Upper lobe of left lung (tissue), 6 donors: ENCODE measurements around the gene HSP90AB1. TPM values are rescaled to one million over a fixed set of nuclear protein-coding genes. Genes with fewer than 3 reads are reported as not detected.

Experiments
- ATAC-seq, 2 donors: fragments of 200-7000 bp; cut with Tn5 transposase; one replicate each; pipeline ENCODE4 v1.9.1; 2022; ENCODE audit warnings: mild to moderate bottlenecking in 2 of 2, moderate library complexity in 2 of 2; ENCODE audit not compliant: low FRiP score in 2 of 2
- DNase-seq, 2 donors: peaks; one replicate each; pipeline ENCODE4 v3.0.0-alpha.2; 2019 to 2020
- H3K27ac ChIP-seq, 4 donors: fragments of 200-600 bp; sonication (generic); one replicate each; pipeline ENCODE4 v1.5.1; 2016 to 2019
- H3K27me3 ChIP-seq, 4 donors: fragments of 200-600 bp; sonication (generic); one replicate each; pipeline ENCODE4 v1.5.1; 2017 to 2019
- H3K36me3 ChIP-seq, 4 donors: fragments of 200-600 bp; sonication (generic); one replicate each; pipeline ENCODE4 v1.5.1; 2016 to 2019
- H3K4me1 ChIP-seq, 4 donors: fragments of 200-600 bp; sonication (generic); one replicate each; pipeline ENCODE4 v1.5.1; 2018 to 2019
- H3K4me3 ChIP-seq, 4 donors: fragments of 200-600 bp; sonication (generic); one replicate each; pipeline ENCODE4 v1.5.1; 2017 to 2019; ENCODE audit warnings: mild to moderate bottlenecking in 2 of 4, moderate library complexity in 1 of 4
- H3K9me3 ChIP-seq, 4 donors: fragments of 200-600 bp; sonication (generic); one replicate each; pipeline ENCODE4 v1.5.1; 2018 to 2019
- EP300 ChIP-seq, 4 donors: sonication (generic); formaldehyde crosslinking; IDR thresholded peaks; one replicate each; pipeline ENCODE4 v1.5.1; 2017; ENCODE audit warnings: antibody characterized with exemption in 4 of 4, control low read depth in 2 of 4
- POLR2A ChIP-seq, 4 donors: fragments of 450-650 bp; IDR thresholded peaks; one replicate each; pipeline ENCODE4 v1.5.1; 2016 to 2017; ENCODE audit warnings: antibody characterized with exemption in 4 of 4, mild to moderate bottlenecking in 2 of 4
- POLR2AphosphoS5 ChIP-seq, 2 donors: sonication (generic); formaldehyde crosslinking; IDR thresholded peaks; one replicate each; pipeline ENCODE4 v1.5.1; 2017; ENCODE audit warnings: antibody characterized with exemption in 2 of 2
- WGBS, 2 donors: methylation state at CpG; one replicate each; pipeline ENCODE4 v1.1.5; 2017 to 2018; 5-methylcytosine and 5-hydroxymethylcytosine counted together
- total RNA-seq, 6 donors: library from RNA; depleted of rRNA in 4 of 6; stranded (reverse); fragments of >200 nt in 4 of 6; gene quantifications; one replicate each; pipeline versions ENCODE4 v1.1.0 to v1.2.1, GENCODE V29; 2016 to 2021
- TF ChIP-seq, protein P1 (sequence below), 6 experiments: fragments of 450-650 bp in 4 of 6; fragments of 200-600 bp in 2 of 6; sonication (generic) in 2 of 6; IDR thresholded peaks; one replicate each; pipeline ENCODE4 v1.5.1; 2016 to 2019; ENCODE audit warnings: antibody characterized with exemption in 6 of 6
- donor health status: DM: no; HTN: no; CAD: no; lungs with moderate emphysema.
- donor health status: DM: no; HTN: yes; CAD: no; lungs with severe emphysema.

HSP90AB1 gene
- 100 to 1,000 TPM; 175 to 656 (median 471) TPM for total RNA-seq

DNA sequence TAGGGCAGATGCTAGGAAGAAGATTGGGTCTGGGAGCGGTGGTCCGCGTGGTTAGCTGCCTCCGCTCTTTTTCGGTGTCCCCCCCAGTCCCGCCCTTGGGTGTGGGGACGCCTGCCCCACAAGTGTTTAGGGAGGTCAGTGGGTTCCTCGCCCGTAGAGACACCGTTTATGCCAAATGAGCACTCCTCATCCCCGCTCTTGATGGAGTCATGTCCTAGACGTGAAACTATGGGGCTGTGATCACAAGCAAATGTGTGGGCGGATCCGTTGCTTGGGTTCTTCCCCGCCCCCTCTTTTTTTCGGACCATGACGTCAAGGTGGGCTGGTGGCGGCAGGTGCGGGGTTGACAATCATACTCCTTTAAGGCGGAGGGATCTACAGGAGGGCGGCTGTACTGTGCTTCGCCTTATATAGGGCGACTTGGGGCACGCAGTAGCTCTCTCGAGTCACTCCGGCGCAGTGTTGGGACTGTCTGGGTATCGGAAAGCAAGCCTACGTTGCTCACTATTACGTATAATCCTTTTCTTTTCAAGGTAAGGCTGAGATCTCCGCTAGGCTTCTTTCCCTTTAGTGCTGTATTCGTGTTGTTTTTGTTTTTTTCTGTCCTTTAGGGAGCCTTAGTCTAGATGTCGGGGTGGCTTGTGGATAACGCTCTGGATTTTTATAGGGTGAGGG is at the start of gene HSP90AB1:
TSS of gene HSP90AB1 (plus strand) at position 439 of the 675 bp plus-strand sequence. CDS start 1,529 bp downstream, outside the sequence.
- TF ChIP-seq POLR2A (IDR thresholded peaks at IDR 0.05) (peak; percentile 95 to 99 (median 96)), POLR2AphosphoS5 (IDR thresholded peaks at IDR 0.05) (peak; percentile 99 to 100), EP300 (IDR thresholded peaks at IDR 0.05) (peak in 1 of 4 donors; percentile 88)
- TF ChIP-seq, protein P1, sequence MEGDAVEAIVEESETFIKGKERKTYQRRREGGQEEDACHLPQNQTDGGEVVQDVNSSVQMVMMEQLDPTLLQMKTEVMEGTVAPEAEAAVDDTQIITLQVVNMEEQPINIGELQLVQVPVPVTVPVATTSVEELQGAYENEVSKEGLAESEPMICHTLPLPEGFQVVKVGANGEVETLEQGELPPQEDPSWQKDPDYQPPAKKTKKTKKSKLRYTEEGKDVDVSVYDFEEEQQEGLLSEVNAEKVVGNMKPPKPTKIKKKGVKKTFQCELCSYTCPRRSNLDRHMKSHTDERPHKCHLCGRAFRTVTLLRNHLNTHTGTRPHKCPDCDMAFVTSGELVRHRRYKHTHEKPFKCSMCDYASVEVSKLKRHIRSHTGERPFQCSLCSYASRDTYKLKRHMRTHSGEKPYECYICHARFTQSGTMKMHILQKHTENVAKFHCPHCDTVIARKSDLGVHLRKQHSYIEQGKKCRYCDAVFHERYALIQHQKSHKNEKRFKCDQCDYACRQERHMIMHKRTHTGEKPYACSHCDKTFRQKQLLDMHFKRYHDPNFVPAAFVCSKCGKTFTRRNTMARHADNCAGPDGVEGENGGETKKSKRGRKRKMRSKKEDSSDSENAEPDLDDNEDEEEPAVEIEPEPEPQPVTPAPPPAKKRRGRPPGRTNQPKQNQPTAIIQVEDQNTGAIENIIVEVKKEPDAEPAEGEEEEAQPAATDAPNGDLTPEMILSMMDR (IDR thresholded peaks at IDR 0.05), result no peak
- H3K4me3 ChIP-seq, result peak within 1 kb of the TSS; percentile 79 to 98 (median 87)
- peaks cover 15 to 28% (median 23%) of the 10 kb centered on the region in 4 donors for H3K4me1 ChIP-seq
- peaks cover 25 to 33% (median 30%) of the 10 kb centered on the region in 4 donors for H3K36me3 ChIP-seq
- H3K27ac ChIP-seq, result peak within 1 kb of the TSS; percentile 88 to 99 (median 94)
- no peaks in the 10 kb centered on the region for H3K27me3 ChIP-seq
- WGBS, 2 donors, result 0 to 1% methylated on average over 23 to 34 of the region's 34 CpGs
- DNase-seq, result peak; percentile 72 to 96
- H3K9me3 ChIP-seq, result no peaks in the 10 kb centered on the region
- peak; percentile 95 to 96 for ATAC-seq

DNA sequence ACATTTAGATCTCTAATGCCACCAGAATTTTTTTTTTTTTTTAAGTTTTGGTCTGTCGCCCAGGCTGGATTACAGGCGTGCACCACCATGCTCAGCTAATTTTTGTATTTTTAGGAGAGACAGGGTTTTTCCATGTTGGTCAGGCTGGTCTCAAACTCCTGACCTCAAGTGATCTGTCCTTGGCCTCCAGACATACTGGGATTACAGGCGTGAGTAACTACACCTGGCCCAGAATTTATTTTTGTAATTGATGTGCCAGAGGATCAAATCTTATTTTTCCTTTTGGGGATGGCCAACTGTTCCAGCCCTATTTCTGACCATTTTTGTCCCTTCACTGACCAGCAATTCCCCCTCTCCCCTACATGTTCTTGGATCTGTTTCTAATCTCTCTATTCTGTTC is 48.2 kb upstream of the HSP90AB1 start:
- DNase-seq, result no peak
- WGBS, 2 donors, result 87 to 91% methylated on average over 3 of the region's 3 CpGs

DNA sequence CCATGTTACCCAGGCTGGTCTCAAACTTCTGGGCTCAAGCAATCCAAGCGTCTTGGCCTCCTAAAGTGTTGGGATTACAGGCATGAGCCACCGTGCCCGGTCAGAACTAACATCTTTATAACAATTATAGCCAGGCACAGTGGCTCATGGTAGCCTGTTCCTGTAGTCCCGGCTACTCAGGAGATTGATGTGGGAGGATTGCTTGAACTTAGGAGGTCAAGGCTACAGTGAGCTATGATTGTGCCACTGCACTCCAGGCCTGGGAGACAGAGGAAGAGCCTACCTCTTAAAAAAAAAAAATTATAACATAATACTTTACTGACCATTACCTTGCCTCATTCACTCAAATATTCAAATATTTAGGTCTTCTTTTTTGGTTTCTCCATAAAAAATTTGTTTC is 47.0 kb upstream of the HSP90AB1 start:
- ATAC-seq, result no peak
- H3K27me3 ChIP-seq, result no peaks in the 10 kb centered on the region
- no peaks in the 10 kb centered on the region for H3K36me3 ChIP-seq
- no peak for DNase-seq
- H3K4me3 ChIP-seq, result no peak overlapping the region
- H3K27ac ChIP-seq, result no peak overlapping the region
- TF ChIP-seq EP300 (IDR thresholded peaks at IDR 0.05) (no peak), POLR2A (IDR thresholded peaks at IDR 0.05) (no peak), POLR2AphosphoS5 (IDR thresholded peaks at IDR 0.05) (no peak)
- TF ChIP-seq, protein P1 (IDR thresholded peaks at IDR 0.05), result no peak
- 95 to 99% methylated on average over 4 of the region's 4 CpGs for WGBS, 2 donors
- no peaks in the 10 kb centered on the region for H3K4me1 ChIP-seq
- H3K9me3 ChIP-seq, result no peaks in the 10 kb centered on the region

More for the DNA sequence above, 48.2 kb upstream of the HSP90AB1 start:
- Histone ChIP-seq H3K36me3 (no peaks in the 10 kb centered on the region), H3K4me3 (no peak overlapping the region), H3K27ac (no peak overlapping the region), H3K9me3 (no peaks in the 10 kb centered on the region), H3K4me1 (no peaks in the 10 kb centered on the region), H3K27me3 (no peaks in the 10 kb centered on the region)
- no peak for TF ChIP-seq POLR2A (IDR thresholded peaks at IDR 0.05)
- TF ChIP-seq, protein P1 (IDR thresholded peaks at IDR 0.05), result no peak
- no peak for TF ChIP-seq EP300 (IDR thresholded peaks at IDR 0.05)
- no peak for ATAC-seq

DNA sequence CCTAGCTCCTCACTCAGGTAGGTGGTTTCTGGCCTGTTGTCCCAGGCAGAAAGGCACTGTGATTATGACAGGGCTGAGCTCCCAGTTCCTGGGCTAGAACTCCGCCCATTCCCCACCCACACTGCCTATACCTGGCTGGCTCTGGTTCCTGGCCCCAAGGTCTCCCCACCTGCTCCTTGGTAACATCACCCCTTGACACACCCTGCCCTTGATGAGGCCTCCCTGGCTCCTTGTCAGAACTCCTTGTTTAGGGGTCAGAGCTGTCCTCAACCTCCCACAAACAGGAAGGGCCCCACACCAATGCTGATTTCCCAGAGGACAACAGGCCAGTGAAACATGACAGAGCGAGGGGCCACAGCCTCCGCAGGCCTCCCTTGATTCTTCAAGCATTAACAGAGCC is 45.7 kb upstream of the HSP90AB1 start:
- no peak for ATAC-seq
- Histone ChIP-seq H3K36me3 (no peaks in the 10 kb centered on the region), H3K9me3 (no peaks in the 10 kb centered on the region), H3K27me3 (no peaks in the 10 kb centered on the region), H3K27ac (no peak overlapping the region), H3K4me3 (no peak overlapping the region), H3K4me1 (no peaks in the 10 kb centered on the region)
- TF ChIP-seq POLR2AphosphoS5 (IDR thresholded peaks at IDR 0.05), result no peak
- no peak for TF ChIP-seq EP300 (IDR thresholded peaks at IDR 0.05)
- TF ChIP-seq, protein P1 (IDR thresholded peaks at IDR 0.05), result no peak
- no peak for TF ChIP-seq POLR2A (IDR thresholded peaks at IDR 0.05)
- no peak for DNase-seq
- 68 to 89% methylated on average over 3 of the region's 3 CpGs for WGBS, 2 donors
